GM19468 (cell line): ENCODE measurements around the gene KLRD1.
"Not testable (repeated sequence)": the region's sequence is repeated elsewhere in the genome, so short reads cannot be mapped to it uniquely, and the experiment has no call there.

ENCODE experiments used
- ATAC-seq: cut with Tn5 transposase; IDR thresholded peaks from one replicate; pipeline ENCODE4 v1.9.1; 2021; ENCODE audit warnings: mild to moderate bottlenecking, moderate library complexity, moderate number of reproducible peaks; ENCODE audit not compliant: unreplicated experiment; ENCODE audit errors: extremely low read depth

KLRD1 gene

DNA sequence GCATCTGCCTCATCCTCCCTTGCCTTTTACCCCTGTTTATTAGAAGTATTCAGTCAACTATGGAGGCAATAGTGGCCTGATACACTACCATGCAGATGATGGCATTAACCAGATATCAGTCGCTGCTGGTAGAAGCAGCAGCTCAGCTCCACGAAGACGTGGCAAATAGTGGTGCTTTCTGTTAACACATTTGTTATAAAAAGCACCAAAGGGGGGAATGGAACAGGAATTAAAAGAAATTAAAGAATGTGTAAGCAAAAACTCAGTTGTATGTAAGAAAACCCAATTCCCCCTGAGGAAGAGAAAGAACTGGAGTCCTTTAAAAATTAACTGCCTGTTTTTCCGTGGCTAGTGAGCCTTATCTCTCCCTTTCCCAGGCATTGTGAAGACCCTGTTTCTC is 60.0 kb downstream of the KLRD1 start:
- ATAC-seq, result not testable (repeated sequence)

DNA sequence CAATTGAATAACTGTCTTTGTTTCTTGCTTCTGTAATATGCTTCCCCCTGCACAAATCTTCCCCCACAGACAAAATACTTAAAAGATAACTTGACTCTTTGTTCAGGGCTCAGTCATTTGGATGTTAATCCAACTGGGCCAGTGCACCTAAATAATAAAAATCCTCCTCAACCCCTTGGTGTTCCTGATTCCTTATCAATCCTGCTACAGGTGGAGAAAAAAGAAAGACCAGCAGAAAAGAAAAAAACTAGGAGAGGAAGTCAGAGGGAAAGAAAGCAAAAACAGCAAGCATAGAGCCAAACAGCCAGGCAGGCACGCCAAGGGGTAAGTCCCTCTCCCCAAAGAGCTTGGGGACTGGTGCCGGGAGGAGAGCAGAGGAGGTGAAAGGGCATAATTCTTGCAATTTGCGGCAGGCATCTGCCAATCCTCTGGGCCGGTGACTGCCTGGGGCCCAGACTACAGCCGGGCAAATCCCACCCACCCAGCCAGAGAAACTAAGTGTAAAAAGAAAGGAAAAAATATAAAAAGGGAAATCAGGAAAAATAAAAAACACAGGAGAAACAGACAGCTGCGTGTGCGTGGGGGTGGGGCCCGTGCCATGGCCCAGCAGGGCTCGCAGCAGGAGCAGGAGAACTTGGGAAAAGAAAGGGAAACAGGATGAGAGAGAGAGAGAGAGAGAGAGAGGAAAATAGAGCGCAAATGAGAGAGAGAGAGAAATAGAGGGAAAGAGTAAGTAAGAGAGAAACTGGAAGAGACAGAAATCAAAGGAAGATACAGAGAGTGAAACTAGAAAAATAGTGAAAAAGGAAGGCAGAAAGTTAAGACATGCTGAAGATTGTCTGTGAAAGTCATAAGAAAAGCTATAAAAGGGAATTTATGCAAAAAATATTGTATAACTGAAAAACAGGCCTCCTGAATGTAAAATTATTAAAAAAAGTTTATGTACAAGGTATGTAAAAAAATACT is 60.8 kb downstream of the KLRD1 start:
- ATAC-seq, result no peak

DNA sequence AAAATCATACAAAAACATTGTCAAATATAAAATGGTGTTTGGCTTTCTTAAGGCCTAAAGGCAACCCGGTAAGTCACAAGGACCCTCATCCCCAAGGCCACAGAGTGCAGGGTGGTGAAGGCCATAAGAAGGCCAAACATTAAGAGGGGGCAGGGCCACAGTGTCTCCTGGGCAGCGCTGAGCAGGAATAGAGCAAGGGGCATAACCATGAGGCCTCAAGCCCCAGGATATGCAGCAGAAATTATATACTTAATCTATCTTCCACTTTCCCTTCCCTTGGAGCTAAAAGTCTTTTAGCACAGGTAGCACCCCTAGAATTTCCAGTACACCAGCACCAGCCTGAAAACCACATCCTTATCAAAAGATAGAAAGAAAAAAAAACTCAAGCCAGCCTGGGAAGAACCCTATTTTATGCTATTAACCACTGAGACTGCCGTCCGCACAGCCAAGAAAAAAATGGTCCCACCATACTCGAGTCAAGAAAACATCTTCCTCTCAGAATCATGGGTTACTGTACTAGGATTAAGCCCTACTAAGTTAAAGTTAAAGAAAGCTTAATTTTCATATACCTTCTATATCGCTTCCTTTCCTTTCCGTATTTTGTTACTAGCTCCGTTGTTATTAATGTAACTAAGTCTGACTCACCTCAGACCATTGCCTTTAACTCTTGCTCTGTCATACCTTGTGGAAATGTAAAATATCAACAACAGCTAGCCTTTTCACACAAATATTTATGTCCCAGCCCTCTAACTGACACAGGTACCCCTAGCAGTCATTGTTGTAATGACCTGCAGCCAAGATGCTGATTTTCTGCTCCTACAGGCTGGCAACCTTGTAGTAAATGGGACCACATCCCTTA is 62.1 kb downstream of the KLRD1 start:
- ATAC-seq, result no peak

DNA sequence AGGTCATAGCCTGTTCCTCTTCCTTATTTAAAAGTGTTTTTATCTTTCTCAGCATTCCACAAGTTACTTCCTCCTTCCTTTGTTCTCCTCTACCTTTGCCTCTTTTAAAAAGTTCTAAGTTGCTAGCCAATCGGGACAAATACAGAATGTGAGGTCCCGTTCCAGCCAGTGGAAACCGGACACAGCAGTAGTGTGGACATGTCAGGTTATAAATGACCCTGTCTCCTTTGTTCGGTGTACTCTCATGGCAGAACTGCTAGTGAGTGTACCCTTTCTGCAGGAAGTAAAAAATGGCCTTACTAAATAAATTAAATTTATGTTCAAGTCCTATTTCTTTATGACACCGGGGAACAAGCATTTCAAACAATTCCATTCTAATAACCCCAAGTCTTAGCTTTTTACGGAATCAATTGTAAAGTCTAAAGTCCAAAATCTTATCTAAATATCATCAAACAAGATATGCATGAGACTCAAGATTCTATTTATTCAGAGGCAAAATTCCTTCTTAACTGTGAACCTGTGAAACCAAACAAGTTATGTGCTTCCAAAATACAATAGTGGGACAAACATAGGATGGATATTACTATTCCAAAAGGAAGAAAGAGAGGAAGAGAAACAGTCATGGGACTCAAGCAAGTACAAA is 64.3 kb downstream of the KLRD1 start:
- not testable (repeated sequence) for ATAC-seq

DNA sequence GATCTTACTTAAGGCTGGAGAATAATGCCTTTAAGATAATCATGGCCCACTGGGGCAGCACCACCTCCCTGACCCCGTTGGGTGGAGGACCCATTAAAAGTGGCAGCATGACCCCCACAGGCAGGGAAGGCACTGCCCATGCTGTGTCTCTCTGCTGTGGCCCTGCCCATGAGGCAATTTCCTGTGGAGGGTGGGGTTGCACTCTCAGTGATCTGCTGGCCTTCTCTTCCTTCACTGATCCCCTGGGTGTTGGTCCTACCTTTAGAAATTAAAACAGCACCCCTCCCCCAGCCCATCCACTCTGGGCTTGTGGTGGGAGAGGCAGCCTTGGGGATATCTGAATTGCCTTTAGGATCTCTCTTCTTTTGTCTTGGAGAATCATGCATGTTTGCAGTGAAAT is 64.9 kb downstream of the KLRD1 start:
- no peak for ATAC-seq

DNA sequence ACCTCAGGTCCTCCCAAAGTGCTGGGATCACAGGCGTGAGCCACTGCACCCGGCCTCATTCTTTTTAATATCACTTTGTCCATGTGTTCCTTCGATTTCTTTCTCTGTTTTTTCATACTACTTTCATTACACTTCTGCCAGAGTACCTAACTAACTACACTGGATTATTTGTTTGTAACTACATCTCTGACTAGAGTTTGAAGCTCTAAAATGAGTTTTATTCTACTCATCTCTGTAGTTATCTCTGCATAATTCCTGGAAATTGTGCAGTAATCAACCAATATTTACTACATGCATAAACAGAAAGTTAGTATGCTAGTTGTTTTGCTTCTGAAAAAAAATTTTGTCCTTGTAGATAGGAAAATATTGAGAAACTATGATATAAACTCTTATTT is 67.0 kb downstream of the KLRD1 start:
- ATAC-seq, result no peak

DNA sequence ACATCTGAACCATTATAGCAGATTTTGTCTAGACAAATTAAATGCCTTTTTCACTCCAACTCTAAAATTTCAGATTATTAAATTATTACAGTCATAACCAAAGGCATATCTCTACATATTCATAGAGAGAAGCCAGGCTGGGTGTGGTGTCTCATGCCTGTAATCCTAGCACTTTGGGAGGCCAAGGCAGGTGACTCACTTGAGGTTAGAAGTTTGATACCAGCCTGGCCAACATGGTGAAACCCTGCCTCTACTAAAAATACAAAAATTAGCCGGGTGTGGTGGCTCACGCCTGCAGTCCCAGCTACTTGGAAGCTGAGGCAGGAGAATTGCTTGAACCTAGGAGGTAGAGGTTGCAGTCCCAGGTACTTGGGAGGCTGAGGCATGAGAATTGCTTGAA is 71.1 kb downstream of the KLRD1 start:
- ATAC-seq, result not testable (repeated sequence)
